Measurements from ENCODE around the gene WASHC2A.
"Not testable (repeated sequence)": the region's sequence is repeated elsewhere in the genome, so short reads cannot be mapped to it uniquely, and the experiment has no call there.

DNA sequence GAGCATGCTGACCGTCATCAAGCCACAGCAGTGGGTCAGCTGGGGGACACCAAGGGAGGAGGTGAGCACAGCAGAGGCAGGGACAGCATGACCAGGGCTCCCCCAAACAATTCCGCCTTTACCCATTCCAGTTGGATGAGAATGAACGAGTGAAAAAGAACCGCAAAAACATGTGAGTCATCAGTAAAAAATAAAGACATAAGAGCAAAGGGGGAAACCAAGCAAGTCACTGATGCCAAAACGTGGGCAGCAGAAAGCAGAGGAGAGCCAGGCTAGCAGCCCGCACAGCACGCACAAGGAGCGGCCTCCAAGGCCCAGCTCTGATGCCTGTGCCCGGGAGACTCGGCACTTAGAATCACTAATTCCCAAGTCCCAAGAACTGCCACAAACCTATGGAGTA lies 7.8 kb upstream of the WASHC2A start:
- TF ChIP-seq, protein P1, sequence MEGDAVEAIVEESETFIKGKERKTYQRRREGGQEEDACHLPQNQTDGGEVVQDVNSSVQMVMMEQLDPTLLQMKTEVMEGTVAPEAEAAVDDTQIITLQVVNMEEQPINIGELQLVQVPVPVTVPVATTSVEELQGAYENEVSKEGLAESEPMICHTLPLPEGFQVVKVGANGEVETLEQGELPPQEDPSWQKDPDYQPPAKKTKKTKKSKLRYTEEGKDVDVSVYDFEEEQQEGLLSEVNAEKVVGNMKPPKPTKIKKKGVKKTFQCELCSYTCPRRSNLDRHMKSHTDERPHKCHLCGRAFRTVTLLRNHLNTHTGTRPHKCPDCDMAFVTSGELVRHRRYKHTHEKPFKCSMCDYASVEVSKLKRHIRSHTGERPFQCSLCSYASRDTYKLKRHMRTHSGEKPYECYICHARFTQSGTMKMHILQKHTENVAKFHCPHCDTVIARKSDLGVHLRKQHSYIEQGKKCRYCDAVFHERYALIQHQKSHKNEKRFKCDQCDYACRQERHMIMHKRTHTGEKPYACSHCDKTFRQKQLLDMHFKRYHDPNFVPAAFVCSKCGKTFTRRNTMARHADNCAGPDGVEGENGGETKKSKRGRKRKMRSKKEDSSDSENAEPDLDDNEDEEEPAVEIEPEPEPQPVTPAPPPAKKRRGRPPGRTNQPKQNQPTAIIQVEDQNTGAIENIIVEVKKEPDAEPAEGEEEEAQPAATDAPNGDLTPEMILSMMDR (IDR thresholded peaks at IDR 0.05; ENCODE audit: low read depth, low read length, missing input control) = not testable (repeated sequence)
- TF ChIP-seq, protein P2, sequence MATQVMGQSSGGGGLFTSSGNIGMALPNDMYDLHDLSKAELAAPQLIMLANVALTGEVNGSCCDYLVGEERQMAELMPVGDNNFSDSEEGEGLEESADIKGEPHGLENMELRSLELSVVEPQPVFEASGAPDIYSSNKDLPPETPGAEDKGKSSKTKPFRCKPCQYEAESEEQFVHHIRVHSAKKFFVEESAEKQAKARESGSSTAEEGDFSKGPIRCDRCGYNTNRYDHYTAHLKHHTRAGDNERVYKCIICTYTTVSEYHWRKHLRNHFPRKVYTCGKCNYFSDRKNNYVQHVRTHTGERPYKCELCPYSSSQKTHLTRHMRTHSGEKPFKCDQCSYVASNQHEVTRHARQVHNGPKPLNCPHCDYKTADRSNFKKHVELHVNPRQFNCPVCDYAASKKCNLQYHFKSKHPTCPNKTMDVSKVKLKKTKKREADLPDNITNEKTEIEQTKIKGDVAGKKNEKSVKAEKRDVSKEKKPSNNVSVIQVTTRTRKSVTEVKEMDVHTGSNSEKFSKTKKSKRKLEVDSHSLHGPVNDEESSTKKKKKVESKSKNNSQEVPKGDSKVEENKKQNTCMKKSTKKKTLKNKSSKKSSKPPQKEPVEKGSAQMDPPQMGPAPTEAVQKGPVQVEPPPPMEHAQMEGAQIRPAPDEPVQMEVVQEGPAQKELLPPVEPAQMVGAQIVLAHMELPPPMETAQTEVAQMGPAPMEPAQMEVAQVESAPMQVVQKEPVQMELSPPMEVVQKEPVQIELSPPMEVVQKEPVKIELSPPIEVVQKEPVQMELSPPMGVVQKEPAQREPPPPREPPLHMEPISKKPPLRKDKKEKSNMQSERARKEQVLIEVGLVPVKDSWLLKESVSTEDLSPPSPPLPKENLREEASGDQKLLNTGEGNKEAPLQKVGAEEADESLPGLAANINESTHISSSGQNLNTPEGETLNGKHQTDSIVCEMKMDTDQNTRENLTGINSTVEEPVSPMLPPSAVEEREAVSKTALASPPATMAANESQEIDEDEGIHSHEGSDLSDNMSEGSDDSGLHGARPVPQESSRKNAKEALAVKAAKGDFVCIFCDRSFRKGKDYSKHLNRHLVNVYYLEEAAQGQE (IDR thresholded peaks at IDR 0.05) = not testable (repeated sequence)
- not testable (repeated sequence) for TF ChIP-seq RAD21 (IDR thresholded peaks at IDR 0.05); RXRA (IDR thresholded peaks at IDR 0.05); JUND (IDR thresholded peaks at IDR 0.05); EGR1 (IDR thresholded peaks at IDR 0.05; ENCODE audit: low read depth in 2 of 2); SP1 (IDR thresholded peaks at IDR 0.05); NR2F2 (IDR thresholded peaks at IDR 0.05)
- TF ChIP-seq, protein P3, sequence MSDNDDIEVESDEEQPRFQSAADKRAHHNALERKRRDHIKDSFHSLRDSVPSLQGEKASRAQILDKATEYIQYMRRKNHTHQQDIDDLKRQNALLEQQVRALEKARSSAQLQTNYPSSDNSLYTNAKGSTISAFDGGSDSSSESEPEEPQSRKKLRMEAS (IDR thresholded peaks at IDR 0.05) = not testable (repeated sequence)
- TF ChIP-seq, protein P4, sequence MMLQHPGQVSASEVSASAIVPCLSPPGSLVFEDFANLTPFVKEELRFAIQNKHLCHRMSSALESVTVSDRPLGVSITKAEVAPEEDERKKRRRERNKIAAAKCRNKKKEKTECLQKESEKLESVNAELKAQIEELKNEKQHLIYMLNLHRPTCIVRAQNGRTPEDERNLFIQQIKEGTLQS (IDR thresholded peaks at IDR 0.05) = not testable (repeated sequence)
